HG03139 (cell line): ENCODE data around the gene ZDHHC19.
"Not testable (repeated sequence)": the region's sequence is repeated elsewhere in the genome, so short reads cannot be mapped to it uniquely, and the experiment has no call there.

Experiments
- ATAC-seq: cut with Tn5 transposase; IDR thresholded peaks from one replicate; pipeline ENCODE4 v1.9.1; 2021; ENCODE audit not compliant: unreplicated experiment

ZDHHC19 gene

GRCh38 chr3:196179380-196180308 is 31.6 kb downstream of the ZDHHC19 start:
- ATAC-seq: peak; percentile 61

GRCh38 chr3:196178993-196179379 is 32.2 kb downstream of the ZDHHC19 start:
- no peak for ATAC-seq

- ATAC-seq: no peak
Observed at GRCh38 chr3:196177967-196178366, 33.2 kb downstream of the ZDHHC19 start.

- ATAC-seq: no peak
Observed at GRCh38 chr3:196177567-196177966, 33.6 kb downstream of the ZDHHC19 start.

GRCh38 chr3:196175722-196176121 is 35.5 kb downstream of the ZDHHC19 start:
- no peak for ATAC-seq

GRCh38 chr3:196175116-196175625 is 36.0 kb downstream of the ZDHHC19 start:
- no peak for ATAC-seq

GRCh38 chr3:196174652-196175051 is 36.5 kb downstream of the ZDHHC19 start:
- ATAC-seq: no peak

- not testable (repeated sequence) for ATAC-seq
Observed at GRCh38 chr3:196170296-196170695, 40.9 kb downstream of the ZDHHC19 start.

- ATAC-seq: no peak
Observed at GRCh38 chr3:196169836-196170240, 41.4 kb downstream of the ZDHHC19 start.

- ATAC-seq: no peak
Observed at GRCh38 chr3:196168808-196169391, 42.3 kb downstream of the ZDHHC19 start.

- no peak for ATAC-seq
Observed at GRCh38 chr3:196166741-196167140, 44.5 kb downstream of the ZDHHC19 start.

GRCh38 chr3:196165850-196166249 is 45.4 kb downstream of the ZDHHC19 start:
- ATAC-seq: no peak

GRCh38 chr3:196165006-196165575 is 46.1 kb downstream of the ZDHHC19 start:
- ATAC-seq: not testable (repeated sequence)

- ATAC-seq: no peak
Observed at GRCh38 chr3:196164576-196164975, 46.6 kb downstream of the ZDHHC19 start.

GRCh38 chr3:196163666-196164493 is 47.3 kb downstream of the ZDHHC19 start:
- ATAC-seq: no peak

GRCh38 chr3:196163212-196163611 is 48.0 kb downstream of the ZDHHC19 start:
- ATAC-seq: no peak

GRCh38 chr3:196162679-196163078 is 48.5 kb downstream of the ZDHHC19 start:
- no peak for ATAC-seq

GRCh38 chr3:196159952-196160804 is 51.0 kb downstream of the ZDHHC19 start:
- ATAC-seq: peak; percentile 73

- no peak for ATAC-seq
Observed at GRCh38 chr3:196159526-196159925, 51.7 kb downstream of the ZDHHC19 start.

- no peak for ATAC-seq
Observed at GRCh38 chr3:196156160-196156559, 55.0 kb downstream of the ZDHHC19 start.
